Stimulated activated CD4-positive, alpha-beta T cell treated with anti-CD3 and anti-CD28 coated beads, TNF-alpha, amount 100 ng/mL, for 24 hours (primary cell): ENCODE measurements around the gene SMAD9.

Experiments
- DNase-seq, 3 experiments: peaks; one replicate each; pipeline ENCODE4 v3.0.0-alpha.2; 2020; ENCODE audit warnings: low read depth in 3 of 3

The SMAD9 gene

GRCh38 chr13:36865265-36865664 is 54.8 kb downstream of the SMAD9 start:
- no peak for DNase-seq

GRCh38 chr13:36862722-36863121 is 57.3 kb downstream of the SMAD9 start:
- DNase-seq: no peak

DNA sequence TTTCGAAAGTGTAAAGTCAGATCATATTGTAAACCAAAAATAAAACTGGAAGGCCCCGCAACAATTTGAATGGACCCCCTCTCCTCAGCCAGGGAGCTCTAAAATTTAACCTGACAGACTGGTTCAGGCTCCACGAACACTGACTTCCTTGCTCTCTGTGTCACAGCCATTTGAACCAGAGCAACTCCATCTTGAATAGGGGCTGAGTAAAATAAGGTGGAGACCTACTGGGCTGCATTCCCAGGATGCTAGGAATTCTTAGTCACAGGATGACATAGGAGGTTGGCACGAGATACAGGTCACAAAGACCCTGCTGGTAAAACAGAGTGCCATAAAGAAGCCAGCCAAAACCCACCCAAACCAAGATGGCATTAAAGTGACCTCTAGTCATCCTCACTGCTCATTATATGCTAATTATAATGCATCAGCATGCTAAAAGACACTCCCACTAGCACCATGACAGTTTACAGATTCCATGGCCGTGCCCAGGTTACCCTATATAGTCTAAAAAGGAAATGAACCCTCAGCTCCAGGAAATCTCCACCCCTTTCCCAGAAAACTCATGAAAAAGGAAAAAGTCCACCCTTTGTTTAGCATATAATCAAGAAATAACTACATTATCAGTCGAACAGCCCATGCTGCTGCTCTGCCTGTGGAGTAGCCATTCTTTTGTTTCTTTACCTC is 57.9 kb downstream of the SMAD9 start:
- no peak for DNase-seq

DNA sequence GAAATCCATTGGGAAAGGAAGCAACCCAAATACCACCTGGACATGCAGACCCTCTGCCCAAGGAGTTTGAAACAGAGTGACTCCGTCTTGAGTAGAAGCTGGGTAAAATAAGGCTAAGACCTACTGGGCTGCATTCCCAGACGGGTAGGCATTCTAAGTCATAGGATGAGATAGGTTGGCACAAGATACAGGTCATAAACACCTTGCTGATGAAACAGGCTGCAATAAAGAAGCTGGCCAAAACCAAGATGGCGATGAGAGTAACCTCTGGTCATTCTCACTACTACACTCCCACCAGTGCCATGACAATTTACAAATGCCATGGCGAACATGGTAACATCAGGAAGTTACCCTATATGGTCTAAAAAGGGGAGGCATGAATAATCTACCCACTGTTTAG is 60.8 kb downstream of the SMAD9 start:
- no peak for DNase-seq

DNA sequence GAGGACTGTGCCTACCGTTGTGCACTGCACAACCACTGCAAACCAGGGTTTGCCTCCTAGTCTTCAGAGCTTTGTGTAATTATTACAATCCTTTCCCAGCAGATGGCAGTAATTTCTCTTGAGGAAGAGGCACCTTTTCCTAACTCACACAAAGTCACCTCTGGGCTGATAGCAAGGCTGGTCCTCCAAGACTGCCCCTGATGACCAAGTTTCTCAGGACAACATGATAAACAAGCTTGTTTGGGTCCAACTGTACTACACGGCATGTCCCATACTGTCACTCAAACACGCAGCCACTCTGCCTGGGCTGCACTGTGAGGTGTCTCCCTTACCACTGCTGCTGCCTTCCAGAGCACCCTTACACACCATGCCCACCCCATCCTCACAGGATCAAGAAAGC is 61.7 kb downstream of the SMAD9 start:
- DNase-seq: no peak

DNA sequence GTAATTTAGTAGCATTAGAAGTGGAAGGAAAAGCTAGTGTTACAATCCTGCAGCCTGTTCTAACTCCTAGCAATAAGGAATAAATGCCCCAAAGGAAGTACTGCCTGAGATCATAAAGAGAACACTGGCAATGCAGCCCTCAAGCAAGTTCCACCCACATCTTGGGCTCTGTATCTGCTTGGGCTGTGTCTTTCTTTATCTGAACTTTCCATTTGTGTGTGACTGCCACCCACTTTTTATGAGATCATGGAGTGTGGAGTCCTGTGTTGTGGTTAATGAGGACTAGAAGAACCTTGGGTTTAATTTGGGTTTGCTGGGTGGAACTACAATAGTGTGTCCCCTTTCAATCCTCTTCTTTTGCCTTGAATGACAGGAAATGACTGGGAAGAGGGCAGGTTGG is 62.8 kb downstream of the SMAD9 start:
- no peak for DNase-seq

DNA sequence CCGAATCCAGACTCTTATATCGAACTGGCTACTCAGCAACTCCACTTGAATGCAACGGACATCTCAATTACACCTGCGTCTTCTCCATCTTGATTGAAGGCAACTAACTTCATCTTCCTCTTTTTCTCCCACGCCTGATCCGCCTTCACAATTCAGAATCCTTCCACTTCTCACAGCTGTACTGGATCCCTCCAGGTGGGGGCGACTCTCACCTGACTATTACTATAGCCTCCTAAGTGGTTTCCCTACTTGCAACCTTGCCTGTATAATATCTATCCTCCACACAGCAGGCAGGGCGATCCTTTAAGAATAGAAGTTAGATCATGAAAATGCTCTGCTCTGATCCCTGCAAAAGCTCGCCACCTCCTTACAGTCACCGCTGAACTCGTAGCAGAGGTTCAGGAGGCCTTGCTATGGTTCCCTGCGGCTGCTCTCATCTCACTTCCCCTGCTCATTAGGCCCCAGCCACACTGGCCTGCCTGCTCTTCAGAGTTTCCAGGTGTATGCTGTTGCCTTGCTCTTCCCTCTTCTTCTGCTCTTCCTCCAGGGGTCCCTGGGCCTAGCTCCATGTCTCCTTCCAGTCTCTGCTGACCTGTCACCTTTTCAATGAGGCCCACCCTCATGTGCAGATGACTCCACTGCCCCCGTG is 69.1 kb downstream of the SMAD9 start:
- no peak for DNase-seq

DNA sequence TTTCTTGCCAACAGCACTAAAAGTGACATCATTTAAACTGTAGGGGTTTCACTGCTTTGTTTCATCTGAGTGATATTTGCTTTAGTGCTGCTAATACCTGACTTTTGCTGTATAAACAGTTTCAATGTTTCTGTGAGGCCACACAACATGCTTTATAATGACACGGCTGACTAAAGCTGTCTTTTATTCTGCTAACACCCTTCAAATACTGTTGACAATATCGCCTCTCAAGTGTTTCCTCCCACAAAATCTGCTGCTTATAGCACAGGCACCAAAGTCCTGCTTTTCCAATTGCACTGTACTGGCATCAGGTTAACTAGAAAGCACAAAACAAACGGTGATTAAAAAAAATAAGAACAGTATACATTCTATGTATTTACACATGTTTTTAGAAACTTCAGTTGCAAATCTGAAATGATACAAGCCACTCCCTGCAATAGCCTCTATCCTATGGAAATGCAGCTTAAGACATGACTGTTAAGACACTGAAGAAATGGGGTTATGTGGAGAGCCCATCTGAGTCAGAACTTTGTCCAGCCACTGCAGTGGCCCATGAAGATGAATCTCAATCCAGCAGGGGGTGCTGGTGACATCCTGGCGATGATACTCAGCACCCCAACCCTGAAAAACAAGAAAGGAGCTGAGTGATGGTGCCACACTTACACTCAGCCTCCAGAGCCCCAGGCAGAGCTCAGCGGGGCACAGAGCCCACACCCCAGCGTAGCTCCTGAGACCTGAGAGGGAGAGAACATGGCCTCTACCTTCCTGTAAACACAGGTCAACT is 71.6 kb downstream of the SMAD9 start:
- no peak for DNase-seq

- DNase-seq: no peak
Measured at GRCh38 chr13:36847606-36848005, 72.4 kb downstream of the SMAD9 start.

DNA sequence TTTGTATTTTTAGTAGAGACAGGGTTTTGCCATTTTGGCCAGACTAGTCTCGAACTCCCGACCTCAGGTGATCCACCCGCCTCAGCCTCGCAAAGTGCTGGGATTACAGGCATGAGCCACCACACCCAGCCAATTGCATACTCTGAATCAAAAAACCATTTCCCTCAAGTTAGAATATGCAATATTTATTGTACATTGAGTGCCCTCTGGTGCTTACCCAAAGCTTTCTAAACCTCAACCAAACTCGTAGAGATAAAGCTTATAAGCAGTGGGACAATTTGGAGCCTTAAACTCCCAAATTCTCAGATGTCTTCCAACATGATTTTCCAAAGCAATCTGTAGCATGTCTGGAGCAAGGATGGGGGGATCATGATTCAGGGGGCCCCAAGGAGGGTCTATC is 78.6 kb downstream of the SMAD9 start:
- no peak for DNase-seq

- DNase-seq: no peak
Measured at GRCh38 chr13:36840718-36841250, 79.3 kb downstream of the SMAD9 start.

GRCh38 chr13:36839981-36840380 is 80.1 kb downstream of the SMAD9 start:
- DNase-seq: no peak

DNA sequence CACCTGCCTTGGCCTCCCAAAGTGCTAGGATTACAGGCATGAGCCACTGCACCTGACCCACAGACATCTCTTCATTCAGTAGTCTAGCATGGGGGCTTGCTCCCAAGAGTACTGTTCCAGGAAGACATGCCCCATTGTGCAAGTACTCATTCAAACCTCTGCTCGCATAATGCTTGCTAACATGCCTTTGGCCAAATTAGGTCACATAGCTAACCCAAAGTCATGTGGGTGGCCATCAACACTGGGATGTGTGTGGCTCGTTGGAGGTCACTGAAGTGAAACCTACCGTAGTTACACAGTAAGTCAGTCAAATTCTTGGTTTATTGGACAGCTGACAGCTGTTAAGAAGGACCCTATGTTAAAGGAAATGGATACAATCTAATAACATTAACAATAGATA is 80.8 kb downstream of the SMAD9 start:
- no peak for DNase-seq

DNA sequence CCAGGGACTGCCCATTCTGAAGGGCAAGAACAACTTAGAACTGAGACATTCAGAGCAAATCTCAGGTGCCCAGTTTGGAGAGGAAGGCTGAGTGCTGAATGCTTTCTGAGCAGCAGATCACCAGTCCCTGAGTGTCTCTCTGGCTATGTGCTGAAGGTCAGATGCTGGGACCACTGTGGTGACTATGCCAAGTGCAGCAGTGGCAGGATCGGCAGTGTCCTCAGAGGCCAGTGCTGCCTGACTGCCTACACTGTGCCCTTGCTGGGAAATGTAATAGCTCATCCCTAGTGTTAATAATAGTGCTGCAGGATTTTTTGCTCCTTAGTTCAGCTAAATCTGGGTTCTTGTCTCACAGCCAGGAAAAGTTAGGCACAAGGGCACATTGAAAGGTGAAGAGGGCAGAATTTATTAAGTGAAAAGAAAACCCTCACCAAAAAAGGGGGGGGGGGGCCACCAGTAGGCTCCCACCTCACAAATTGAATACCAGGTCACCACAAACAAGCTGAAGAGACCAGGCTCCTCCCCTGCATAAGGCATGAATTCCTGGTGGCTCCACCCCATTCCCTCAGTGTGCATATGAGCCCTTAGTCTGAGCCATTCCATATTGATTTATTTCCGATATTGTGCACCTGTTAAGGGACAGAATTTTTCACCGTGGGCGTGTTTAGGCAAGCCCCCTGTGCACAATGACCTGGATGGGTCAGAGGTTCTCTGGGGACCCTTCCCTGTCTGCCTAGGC is 82.5 kb downstream of the SMAD9 start:
- DNase-seq: no peak

DNA sequence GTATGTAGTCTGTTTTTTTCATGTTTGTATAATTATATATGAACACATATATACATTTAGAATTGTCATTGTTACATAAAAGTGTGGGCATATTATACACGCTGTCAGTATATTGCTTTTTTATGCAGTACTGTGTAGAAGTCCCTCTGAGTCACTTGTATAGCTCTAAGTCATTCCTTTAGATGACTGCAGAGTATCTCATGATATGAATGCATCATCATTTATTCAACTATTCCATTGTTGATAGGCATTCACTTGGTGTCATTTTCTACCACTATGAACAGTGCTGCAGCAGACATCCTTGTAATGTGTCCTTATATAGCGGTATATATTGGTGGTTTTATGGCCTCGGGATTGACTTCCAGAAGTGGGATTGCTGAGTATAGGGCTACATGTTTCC is 85.7 kb downstream of the SMAD9 start:
- no peak for DNase-seq

GRCh38 chr13:36831291-36831690 is 88.7 kb downstream of the SMAD9 start:
- DNase-seq: no peak

DNA sequence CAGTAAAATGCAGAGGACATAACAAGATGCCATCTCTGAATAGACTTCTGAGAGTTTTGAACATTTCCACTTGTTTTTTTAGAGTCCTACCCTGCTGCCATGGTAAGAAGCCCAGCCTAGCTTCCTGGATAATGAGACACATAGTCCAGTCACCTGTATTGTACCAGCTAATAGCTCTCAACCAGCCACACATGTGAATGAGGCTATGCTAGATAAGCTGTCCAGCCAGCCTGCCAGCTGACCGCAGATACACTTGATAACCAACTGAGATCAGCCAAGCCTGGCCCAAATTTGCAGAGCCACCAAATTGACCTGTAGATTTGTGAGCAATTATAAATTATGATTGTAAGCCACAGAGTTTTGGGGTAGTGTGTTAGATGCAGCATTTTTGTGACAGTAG is 90.3 kb downstream of the SMAD9 start:
- DNase-seq: no peak

GRCh38 chr13:36822785-36823184 is 97.3 kb downstream of the SMAD9 start:
- no peak for DNase-seq

- DNase-seq: no peak
Measured at GRCh38 chr13:36820222-36820621, 99.8 kb downstream of the SMAD9 start.

GRCh38 chr13:36819739-36820090 is 100.3 kb downstream of the SMAD9 start:
- DNase-seq: peak; percentile 5 to 30 (median 6)

DNA sequence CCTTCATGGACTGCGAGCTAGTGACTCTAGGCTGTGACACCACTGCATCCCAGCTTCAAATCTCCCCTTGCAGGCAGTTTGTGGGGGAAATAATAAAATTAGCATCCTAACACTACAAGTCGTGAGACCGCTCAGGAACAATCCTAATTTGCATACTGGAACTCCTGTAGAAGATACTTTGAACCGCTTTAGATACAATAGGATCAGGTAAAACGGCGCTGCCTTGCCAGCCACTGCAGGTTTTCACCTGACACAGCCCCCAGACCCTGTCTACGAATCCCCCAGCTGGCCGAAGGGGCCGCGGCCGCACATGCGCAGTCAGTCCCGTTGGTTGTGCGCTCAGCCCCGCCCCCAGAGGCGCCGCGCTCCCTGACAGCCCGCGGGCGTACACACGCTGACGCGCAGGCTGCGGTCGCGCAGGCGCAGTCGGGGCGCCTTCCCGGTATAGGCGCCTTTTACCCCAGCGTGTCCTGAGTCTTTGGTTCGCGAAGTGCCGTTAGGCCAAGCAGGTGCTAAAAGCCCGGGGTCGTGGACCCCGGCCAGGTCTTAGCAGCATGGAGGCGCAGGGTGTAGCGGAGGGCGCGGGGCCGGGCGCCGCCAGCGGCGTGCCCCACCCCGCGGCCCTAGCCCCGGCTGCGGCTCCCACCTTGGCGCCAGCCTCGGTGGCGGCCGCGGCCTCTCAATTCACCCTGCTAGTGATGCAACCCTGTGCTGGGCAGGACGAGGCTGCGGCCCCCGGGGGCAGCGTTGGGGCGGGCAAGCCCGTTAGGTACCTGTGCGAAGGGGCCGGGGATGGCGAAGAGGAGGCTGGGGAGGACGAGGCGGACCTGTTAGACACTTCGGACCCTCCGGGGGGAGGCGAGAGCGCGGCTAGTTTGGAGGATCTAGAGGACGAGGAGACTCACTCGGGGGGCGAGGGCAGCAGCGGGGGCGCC is 101.0 kb downstream of the SMAD9 start, which contains the start of gene RFXAP:
Gene RFXAP (plus strand): TSS at position 419 of the 935 bp plus-strand sequence. CDS start 136 bp downstream, at position 555.
- peak; percentile 73 to 87 (median 85) for DNase-seq
